ENCODE measurements around the gene ALKBH8.

Gene ALKBH8

GRCh38 chr11:107605061-107606006 is 39.8 kb upstream of the ALKBH8 start:
- H3K27ac ChIP-seq (ENCODE audit: insufficient read depth in 1 of 2, low read depth in 1 of 2, low read length in 2 of 2, poor library complexity in 1 of 2, severe bottlenecking in 2 of 2) = no peak overlapping the region
- CTCF ChIA-PET = no interaction called here
- DNase-seq = no peak
- no peak overlapping the region for H3K4me3 ChIP-seq (ENCODE audit: control insufficient read depth in 1 of 7, extremely low read depth in 1 of 7, insufficient read depth in 4 of 7, low read depth in 2 of 7, low read length in 6 of 7)
- no peaks in the 10 kb centered on the region for H3K36me3 ChIP-seq (ENCODE audit: control insufficient read depth in 4 of 4, insufficient read depth in 4 of 4, low read length in 3 of 4)
- WGBS (ENCODE audit: insufficient coverage) = 100% methylated on average over 4 of the region's 9 CpGs
- H3K4me1 ChIP-seq (ENCODE audit: control extremely low read depth in 1 of 4, control insufficient read depth in 4 of 4, insufficient read depth in 4 of 4, low read length in 3 of 4) = no peaks in the 10 kb centered on the region
- H3K27me3 ChIP-seq (replicated peaks in 2 of 5; ENCODE audit: control insufficient read depth in 4 of 5, insufficient read depth in 5 of 5, low read length in 4 of 5) = peaks cover 2 to 69% (median 22%) of the 10 kb centered on the region in 5 experiments
- POLR2A ChIA-PET = no interaction called here
- H3K9me3 ChIP-seq (ENCODE audit: control extremely low read depth in 1 of 5, control insufficient read depth in 4 of 5, insufficient read depth in 2 of 5, low read depth in 1 of 5, low read length in 4 of 5) = no peaks in the 10 kb centered on the region

- peak in 1 of 3 donors; percentile 21 for DNase-seq
- CTCF ChIA-PET = interaction anchor here (1.0 to 1.7 kb wide), 3 partner anchors 31 to 91 kb away, joined by 3 to 4 read pairs (median 4); no protein-coding TSS in a partner anchor
Observed at GRCh38 chr11:107598225-107599139, 32.9 kb upstream of the ALKBH8 start.

GRCh38 chr11:107594736-107595135 is 29.2 kb upstream of the ALKBH8 start:
- peaks cover 34 to 85% (median 49%) of the 10 kb centered on the region in 5 experiments for H3K27me3 ChIP-seq (replicated peaks in 2 of 5; ENCODE audit: control insufficient read depth in 4 of 5, insufficient read depth in 5 of 5, low read length in 4 of 5)
- ChIA-PET POLR2A (no interaction called here), CTCF (interaction anchor here (0.7 to 1.1 kb wide), 2 partner anchors 19 to 94 kb away, joined by 3 to 4 read pairs; no protein-coding TSS in a partner anchor)
- no peaks in the 10 kb centered on the region for H3K9me3 ChIP-seq (ENCODE audit: control extremely low read depth in 1 of 5, control insufficient read depth in 4 of 5, insufficient read depth in 2 of 5, low read depth in 1 of 5, low read length in 4 of 5)
- WGBS (ENCODE audit: insufficient coverage) = 93% methylated on average over 1 of the region's 2 CpGs
- DNase-seq = no peak
- H3K27ac ChIP-seq (ENCODE audit: insufficient read depth in 1 of 2, low read depth in 1 of 2, low read length in 2 of 2, poor library complexity in 1 of 2, severe bottlenecking in 2 of 2) = no peak overlapping the region
- H3K4me1 ChIP-seq (ENCODE audit: control extremely low read depth in 1 of 4, control insufficient read depth in 4 of 4, insufficient read depth in 4 of 4, low read length in 3 of 4) = peaks cover 0 to 17% (median 17%) of the 10 kb centered on the region in 4 experiments
- no peaks in the 10 kb centered on the region for H3K36me3 ChIP-seq (ENCODE audit: control insufficient read depth in 4 of 4, insufficient read depth in 4 of 4, low read length in 3 of 4)
- H3K4me3 ChIP-seq (ENCODE audit: control insufficient read depth in 1 of 7, extremely low read depth in 1 of 7, insufficient read depth in 4 of 7, low read depth in 2 of 7, low read length in 6 of 7) = no peak overlapping the region

More at GRCh38 chr11:107598225-107599139, 32.9 kb upstream of the ALKBH8 start:
- Histone ChIP-seq H3K9me3 (ENCODE audit: control extremely low read depth in 1 of 5, control insufficient read depth in 4 of 5, insufficient read depth in 2 of 5, low read depth in 1 of 5, low read length in 4 of 5) (no peaks in the 10 kb centered on the region), H3K4me3 (ENCODE audit: control insufficient read depth in 1 of 7, extremely low read depth in 1 of 7, insufficient read depth in 4 of 7, low read depth in 2 of 7, low read length in 6 of 7) (no peak overlapping the region), H3K27ac (ENCODE audit: insufficient read depth in 1 of 2, low read depth in 1 of 2, low read length in 2 of 2, poor library complexity in 1 of 2, severe bottlenecking in 2 of 2) (no peak overlapping the region), H3K4me1 (ENCODE audit: control extremely low read depth in 1 of 4, control insufficient read depth in 4 of 4, insufficient read depth in 4 of 4, low read length in 3 of 4) (no peaks in the 10 kb centered on the region), H3K27me3 (replicated peaks in 2 of 5; ENCODE audit: control insufficient read depth in 4 of 5, insufficient read depth in 5 of 5, low read length in 4 of 5) (peaks cover 20 to 71% (median 38%) of the 10 kb centered on the region in 5 experiments), H3K36me3 (ENCODE audit: control insufficient read depth in 4 of 4, insufficient read depth in 4 of 4, low read length in 3 of 4) (no peaks in the 10 kb centered on the region)
- POLR2A ChIA-PET = no interaction called here
- WGBS (ENCODE audit: insufficient coverage) = 62% methylated on average over 6 of the region's 6 CpGs

- Histone ChIP-seq H3K27ac (ENCODE audit: insufficient read depth in 1 of 2, low read depth in 1 of 2, low read length in 2 of 2, poor library complexity in 1 of 2, severe bottlenecking in 2 of 2) (no peak overlapping the region), H3K27me3 (replicated peaks in 2 of 5; ENCODE audit: control insufficient read depth in 4 of 5, insufficient read depth in 5 of 5, low read length in 4 of 5) (peaks cover 34 to 91% (median 53%) of the 10 kb centered on the region in 5 experiments), H3K36me3 (ENCODE audit: control insufficient read depth in 4 of 4, insufficient read depth in 4 of 4, low read length in 3 of 4) (no peaks in the 10 kb centered on the region), H3K4me3 (ENCODE audit: control insufficient read depth in 1 of 7, extremely low read depth in 1 of 7, insufficient read depth in 4 of 7, low read depth in 2 of 7, low read length in 6 of 7) (no peak overlapping the region), H3K9me3 (ENCODE audit: control extremely low read depth in 1 of 5, control insufficient read depth in 4 of 5, insufficient read depth in 2 of 5, low read depth in 1 of 5, low read length in 4 of 5) (peaks cover 0 to 2% (median 0%) of the 10 kb centered on the region in 5 experiments), H3K4me1 (ENCODE audit: control extremely low read depth in 1 of 4, control insufficient read depth in 4 of 4, insufficient read depth in 4 of 4, low read length in 3 of 4) (peaks cover 0 to 17% (median 17%) of the 10 kb centered on the region in 4 experiments)
- POLR2A ChIA-PET = no interaction called here
- WGBS (ENCODE audit: insufficient coverage) = 31% methylated on average over 4 of the region's 4 CpGs
- no peak for DNase-seq
- CTCF ChIA-PET = no interaction called here
Observed at GRCh38 chr11:107593951-107594350, 28.4 kb upstream of the ALKBH8 start.

GRCh38 chr11:107592813-107593212 is 27.3 kb upstream of the ALKBH8 start:
- peaks cover 0 to 4% (median 0%) of the 10 kb centered on the region in 5 experiments for H3K9me3 ChIP-seq (ENCODE audit: control extremely low read depth in 1 of 5, control insufficient read depth in 4 of 5, insufficient read depth in 2 of 5, low read depth in 1 of 5, low read length in 4 of 5)
- ChIA-PET CTCF (no interaction called here), POLR2A (no interaction called here)
- H3K4me1 ChIP-seq (ENCODE audit: control extremely low read depth in 1 of 4, control insufficient read depth in 4 of 4, insufficient read depth in 4 of 4, low read length in 3 of 4) = peaks cover 0 to 17% (median 17%) of the 10 kb centered on the region in 4 experiments
- H3K27me3 ChIP-seq (replicated peaks in 2 of 5; ENCODE audit: control insufficient read depth in 4 of 5, insufficient read depth in 5 of 5, low read length in 4 of 5) = peaks cover 31 to 92% (median 65%) of the 10 kb centered on the region in 5 experiments
- H3K27ac ChIP-seq (ENCODE audit: insufficient read depth in 1 of 2, low read depth in 1 of 2, low read length in 2 of 2, poor library complexity in 1 of 2, severe bottlenecking in 2 of 2) = no peak overlapping the region
- WGBS (ENCODE audit: insufficient coverage) = 17% methylated on average over 3 of the region's 5 CpGs
- no peak overlapping the region for H3K4me3 ChIP-seq (ENCODE audit: control insufficient read depth in 1 of 7, extremely low read depth in 1 of 7, insufficient read depth in 4 of 7, low read depth in 2 of 7, low read length in 6 of 7)
- H3K36me3 ChIP-seq (ENCODE audit: control insufficient read depth in 4 of 4, insufficient read depth in 4 of 4, low read length in 3 of 4) = no peaks in the 10 kb centered on the region
- peak in 1 of 3 donors; percentile 26 for DNase-seq

- no peak overlapping the region for H3K27ac ChIP-seq (ENCODE audit: insufficient read depth in 1 of 2, low read depth in 1 of 2, low read length in 2 of 2, poor library complexity in 1 of 2, severe bottlenecking in 2 of 2)
- H3K4me1 ChIP-seq (ENCODE audit: control extremely low read depth in 1 of 4, control insufficient read depth in 4 of 4, insufficient read depth in 4 of 4, low read length in 3 of 4) = peaks cover 0 to 17% (median 17%) of the 10 kb centered on the region in 4 experiments
- peaks cover 31 to 92% (median 65%) of the 10 kb centered on the region in 5 experiments for H3K27me3 ChIP-seq (replicated peaks in 2 of 5; ENCODE audit: control insufficient read depth in 4 of 5, insufficient read depth in 5 of 5, low read length in 4 of 5)
- DNase-seq = no peak
- H3K4me3 ChIP-seq (ENCODE audit: control insufficient read depth in 1 of 7, extremely low read depth in 1 of 7, insufficient read depth in 4 of 7, low read depth in 2 of 7, low read length in 6 of 7) = peak overlapping the region in 2 of 7 experiments; percentile 68 to 80
- POLR2A ChIA-PET = no interaction called here
- no peaks in the 10 kb centered on the region for H3K36me3 ChIP-seq (ENCODE audit: control insufficient read depth in 4 of 4, insufficient read depth in 4 of 4, low read length in 3 of 4)
- CTCF ChIA-PET = no interaction called here
- peaks cover 0 to 4% (median 0%) of the 10 kb centered on the region in 5 experiments for H3K9me3 ChIP-seq (ENCODE audit: control extremely low read depth in 1 of 5, control insufficient read depth in 4 of 5, insufficient read depth in 2 of 5, low read depth in 1 of 5, low read length in 4 of 5)
- 0% methylated on average over 3 of the region's 6 CpGs for whole genome bisulfite sequencing (ENCODE audit: insufficient coverage)
Observed at GRCh38 chr11:107592231-107592590, 26.7 kb upstream of the ALKBH8 start.
